GM12878 (cell line): ENCODE data around the gene DNAJC27. TPM values are rescaled to one million over a fixed set of nuclear protein-coding genes. Genes with fewer than 3 reads are reported as not detected.
A peak's percentile ranks its signal among the peaks of the same experiment; 100 is the strongest.

Experiments used
- BCL11A ChIP-seq: IDR thresholded peaks from 2 replicates; pipeline ENCODE4 v1.6.1; 2011; ENCODE audit warnings: low read depth, low read length
- BMI1 ChIP-seq: fragments of 450-650 bp; IDR thresholded peaks from 2 replicates; pipeline ENCODE4 v1.6.1; 2016; ENCODE audit warnings: mild to moderate bottlenecking, moderate library complexity, borderline replicate concordance
- BRCA1 ChIP-seq: IDR thresholded peaks from 2 replicates; pipeline ENCODE4 v1.6.1; 2011; ENCODE audit warnings: low read depth, low read length, improper control_type of control experiment
- MYB ChIP-seq: fragments of 150-350 bp; IDR thresholded peaks from 2 replicates; pipeline ENCODE4 v1.6.1; 2014; ENCODE audit warnings: mild to moderate bottlenecking, low read depth, low read length, borderline replicate concordance
- NFYA ChIP-seq: IDR thresholded peaks from 2 replicates; pipeline ENCODE4 v1.6.1; 2011; ENCODE audit warnings: low read depth, mild to moderate bottlenecking, low read length, improper control_type of control experiment, borderline replicate concordance
- POLR2A ChIP-seq: IDR thresholded peaks from 2 replicates; pipeline ENCODE4 v1.6.1; 2011; ENCODE audit warnings: low read depth, mild to moderate bottlenecking, low read length
- RB1 ChIP-seq: fragments of 450-650 bp; formaldehyde crosslinking; IDR thresholded peaks from 2 replicates; pipeline ENCODE4 v1.6.1; 2017; ENCODE audit warnings: mild to moderate bottlenecking, borderline replicate concordance
- SUPT20H ChIP-seq: IDR thresholded peaks from 2 replicates; pipeline ENCODE4 v1.6.1; 2011; ENCODE audit warnings: low read depth, mild to moderate bottlenecking, low read length, moderate library complexity, borderline replicate concordance; ENCODE audit not compliant: control insufficient read depth
- ZNF207 ChIP-seq: fragments of 450-650 bp; IDR thresholded peaks from 2 replicates; pipeline ENCODE4 v1.6.1; 2014; ENCODE audit warnings: antibody characterized with exemption, mild to moderate bottlenecking, borderline replicate concordance
- ZNF274 ChIP-seq: IDR thresholded peaks from one replicate; pipeline ENCODE4 v1.8.0; 2011; ENCODE audit not compliant: insufficient read length, insufficient read depth
- ZNF622 ChIP-seq: fragments of 450-650 bp; IDR thresholded peaks from 2 replicates; pipeline ENCODE4 v1.6.1; 2017; ENCODE audit warnings: mild to moderate bottlenecking, inconsistent platforms
- polyA plus RNA-seq, 11 experiments: library from polyadenylated mRNA; depleted of rRNA in 4 of 11; unstranded in 6 of 11; stranded (reverse) in 5 of 11; fragments of >200 nt; fragmentation: Nextera tagmentation in 4 of 11; fragmentation: Illumina TruSeq in 1 of 11; extraction: Ambion mirVana in 4 of 11; extraction: Trizol in 1 of 11; gene quantifications; 1 replicate in 1 of 11; 2 replicates in 10 of 11; pipeline versions ENCODE4 v1.2.1 to v1.2.3, GENCODE V29; 2011 to 2016; ENCODE audit warnings: inconsistent platforms in 2 of 11, missing spikeins in 2 of 11, low read depth in 1 of 11
- total RNA-seq, 4 experiments: library from RNA; depleted of rRNA in 3 of 4; stranded (reverse); fragments of >200 nt in 3 of 4; fragmentation: Illumina TruSeq in 1 of 4; extraction: Trizol in 1 of 4; gene quantifications; 2 replicates each; pipeline versions ENCODE4 v1.2.1 to v1.2.3, GENCODE V29; 2013 to 2021
- TF ChIP-seq, protein P1 (sequence below): fragments of 450-650 bp; IDR thresholded peaks from 2 replicates; pipeline ENCODE4 v1.6.1; 2017; ENCODE audit warnings: mild to moderate bottlenecking, moderate library complexity
- TF ChIP-seq, protein P2 (sequence below): fragments of 450-650 bp; formaldehyde crosslinking; IDR thresholded peaks from 2 replicates; pipeline ENCODE4 v1.4.0; 2020; ENCODE audit warnings: mild to moderate bottlenecking, moderate library complexity
- TF ChIP-seq, protein P3 (sequence below): IDR thresholded peaks from 2 replicates; pipeline ENCODE4 v1.6.1; 2011; ENCODE audit warnings: low read depth, mild to moderate bottlenecking, low read length, moderate library complexity, borderline replicate concordance; ENCODE audit errors: extremely low read depth
- TF ChIP-seq, protein P4 (sequence below): IDR thresholded peaks from 2 replicates; pipeline ENCODE4 v1.6.1; 2011; ENCODE audit warnings: borderline replicate concordance, low read depth, mild to moderate bottlenecking, moderate library complexity, mixed read lengths, low read length; ENCODE audit not compliant: insufficient read depth; ENCODE audit errors: extremely low read length
- TF ChIP-seq, protein P5 (sequence below): fragments of 450-650 bp; IDR thresholded peaks from 2 replicates; pipeline ENCODE4 v1.6.1; 2017; ENCODE audit warnings: mild to moderate bottlenecking, moderate library complexity

DNAJC27 gene
- total and polyA plus RNA-seq, 10 of the 15 experiments (the other 5 are each of a cell fraction or from before 2014, with no cell fraction given): 0.95 to 9.6 (median 3.7) TPM

DNA sequence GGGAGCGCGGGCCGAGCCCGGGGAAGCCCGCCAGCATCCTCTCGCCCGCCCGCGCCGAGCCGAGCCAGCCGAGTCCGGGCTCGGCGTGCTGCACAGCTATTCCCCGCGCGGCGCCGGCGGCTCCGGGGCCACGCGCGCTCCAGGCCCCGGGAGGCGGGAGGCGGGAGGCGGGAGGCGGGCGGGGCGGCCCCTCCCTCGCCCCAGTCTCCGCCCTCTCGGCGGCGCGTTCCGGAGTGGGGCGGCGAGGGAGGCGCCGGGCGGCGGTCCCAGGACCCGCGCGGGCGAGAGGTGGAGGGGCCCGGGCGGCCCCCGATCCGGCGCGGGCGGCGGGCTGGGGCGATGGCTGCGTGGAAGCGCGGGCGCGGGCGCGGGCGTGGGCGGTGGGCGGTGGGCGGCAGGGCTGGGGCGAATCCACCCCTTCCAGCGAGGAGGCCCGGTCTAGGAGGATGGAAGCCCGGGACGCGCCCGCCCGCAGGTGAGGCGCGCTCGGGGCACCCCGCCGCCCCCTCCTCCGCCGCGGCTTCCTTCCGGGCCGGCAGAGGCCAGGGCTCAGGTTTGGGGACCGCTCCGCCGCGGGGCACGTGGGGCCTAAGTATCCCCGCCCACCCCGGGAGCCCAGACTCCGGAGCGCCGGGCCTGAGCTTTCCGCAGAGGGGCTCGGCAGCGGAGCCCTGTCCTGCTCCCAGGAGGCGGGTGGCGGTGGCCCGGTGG, 51.5 kb downstream of the DNAJC27 start, which contains the start of gene ADCY3 (continued):
- TF ChIP-seq, protein P1, sequence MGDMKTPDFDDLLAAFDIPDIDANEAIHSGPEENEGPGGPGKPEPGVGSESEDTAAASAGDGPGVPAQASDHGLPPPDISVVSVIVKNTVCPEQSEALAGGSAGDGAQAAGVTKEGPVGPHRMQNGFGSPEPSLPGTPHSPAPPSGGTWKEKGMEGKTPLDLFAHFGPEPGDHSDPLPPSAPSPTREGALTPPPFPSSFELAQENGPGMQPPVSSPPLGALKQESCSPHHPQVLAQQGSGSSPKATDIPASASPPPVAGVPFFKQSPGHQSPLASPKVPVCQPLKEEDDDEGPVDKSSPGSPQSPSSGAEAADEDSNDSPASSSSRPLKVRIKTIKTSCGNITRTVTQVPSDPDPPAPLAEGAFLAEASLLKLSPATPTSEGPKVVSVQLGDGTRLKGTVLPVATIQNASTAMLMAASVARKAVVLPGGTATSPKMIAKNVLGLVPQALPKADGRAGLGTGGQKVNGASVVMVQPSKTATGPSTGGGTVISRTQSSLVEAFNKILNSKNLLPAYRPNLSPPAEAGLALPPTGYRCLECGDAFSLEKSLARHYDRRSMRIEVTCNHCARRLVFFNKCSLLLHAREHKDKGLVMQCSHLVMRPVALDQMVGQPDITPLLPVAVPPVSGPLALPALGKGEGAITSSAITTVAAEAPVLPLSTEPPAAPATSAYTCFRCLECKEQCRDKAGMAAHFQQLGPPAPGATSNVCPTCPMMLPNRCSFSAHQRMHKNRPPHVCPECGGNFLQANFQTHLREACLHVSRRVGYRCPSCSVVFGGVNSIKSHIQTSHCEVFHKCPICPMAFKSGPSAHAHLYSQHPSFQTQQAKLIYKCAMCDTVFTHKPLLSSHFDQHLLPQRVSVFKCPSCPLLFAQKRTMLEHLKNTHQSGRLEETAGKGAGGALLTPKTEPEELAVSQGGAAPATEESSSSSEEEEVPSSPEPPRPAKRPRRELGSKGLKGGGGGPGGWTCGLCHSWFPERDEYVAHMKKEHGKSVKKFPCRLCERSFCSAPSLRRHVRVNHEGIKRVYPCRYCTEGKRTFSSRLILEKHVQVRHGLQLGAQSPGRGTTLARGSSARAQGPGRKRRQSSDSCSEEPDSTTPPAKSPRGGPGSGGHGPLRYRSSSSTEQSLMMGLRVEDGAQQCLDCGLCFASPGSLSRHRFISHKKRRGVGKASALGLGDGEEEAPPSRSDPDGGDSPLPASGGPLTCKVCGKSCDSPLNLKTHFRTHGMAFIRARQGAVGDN: no peak
- TF ChIP-seq POLR2A: peak; percentile 49; the same call in 1 of the 2 replicates
- TF ChIP-seq, protein P2, sequence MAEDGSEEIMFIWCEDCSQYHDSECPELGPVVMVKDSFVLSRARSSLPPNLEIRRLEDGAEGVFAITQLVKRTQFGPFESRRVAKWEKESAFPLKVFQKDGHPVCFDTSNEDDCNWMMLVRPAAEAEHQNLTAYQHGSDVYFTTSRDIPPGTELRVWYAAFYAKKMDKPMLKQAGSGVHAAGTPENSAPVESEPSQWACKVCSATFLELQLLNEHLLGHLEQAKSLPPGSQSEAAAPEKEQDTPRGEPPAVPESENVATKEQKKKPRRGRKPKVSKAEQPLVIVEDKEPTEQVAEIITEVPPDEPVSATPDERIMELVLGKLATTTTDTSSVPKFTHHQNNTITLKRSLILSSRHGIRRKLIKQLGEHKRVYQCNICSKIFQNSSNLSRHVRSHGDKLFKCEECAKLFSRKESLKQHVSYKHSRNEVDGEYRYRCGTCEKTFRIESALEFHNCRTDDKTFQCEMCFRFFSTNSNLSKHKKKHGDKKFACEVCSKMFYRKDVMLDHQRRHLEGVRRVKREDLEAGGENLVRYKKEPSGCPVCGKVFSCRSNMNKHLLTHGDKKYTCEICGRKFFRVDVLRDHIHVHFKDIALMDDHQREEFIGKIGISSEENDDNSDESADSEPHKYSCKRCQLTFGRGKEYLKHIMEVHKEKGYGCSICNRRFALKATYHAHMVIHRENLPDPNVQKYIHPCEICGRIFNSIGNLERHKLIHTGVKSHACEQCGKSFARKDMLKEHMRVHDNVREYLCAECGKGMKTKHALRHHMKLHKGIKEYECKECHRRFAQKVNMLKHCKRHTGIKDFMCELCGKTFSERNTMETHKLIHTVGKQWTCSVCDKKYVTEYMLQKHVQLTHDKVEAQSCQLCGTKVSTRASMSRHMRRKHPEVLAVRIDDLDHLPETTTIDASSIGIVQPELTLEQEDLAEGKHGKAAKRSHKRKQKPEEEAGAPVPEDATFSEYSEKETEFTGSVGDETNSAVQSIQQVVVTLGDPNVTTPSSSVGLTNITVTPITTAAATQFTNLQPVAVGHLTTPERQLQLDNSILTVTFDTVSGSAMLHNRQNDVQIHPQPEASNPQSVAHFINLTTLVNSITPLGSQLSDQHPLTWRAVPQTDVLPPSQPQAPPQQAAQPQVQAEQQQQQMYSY (CRISPR knock-in tag): no peak
- no peak for TF ChIP-seq BCL11A
- no peak for TF ChIP-seq NFYA
- TF ChIP-seq, protein P3, sequence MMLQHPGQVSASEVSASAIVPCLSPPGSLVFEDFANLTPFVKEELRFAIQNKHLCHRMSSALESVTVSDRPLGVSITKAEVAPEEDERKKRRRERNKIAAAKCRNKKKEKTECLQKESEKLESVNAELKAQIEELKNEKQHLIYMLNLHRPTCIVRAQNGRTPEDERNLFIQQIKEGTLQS: peak; percentile 36; the same call in 1 of the 2 replicates
- no peak for TF ChIP-seq ZNF622
- no peak for TF ChIP-seq ZNF207
- TF ChIP-seq, protein P4, sequence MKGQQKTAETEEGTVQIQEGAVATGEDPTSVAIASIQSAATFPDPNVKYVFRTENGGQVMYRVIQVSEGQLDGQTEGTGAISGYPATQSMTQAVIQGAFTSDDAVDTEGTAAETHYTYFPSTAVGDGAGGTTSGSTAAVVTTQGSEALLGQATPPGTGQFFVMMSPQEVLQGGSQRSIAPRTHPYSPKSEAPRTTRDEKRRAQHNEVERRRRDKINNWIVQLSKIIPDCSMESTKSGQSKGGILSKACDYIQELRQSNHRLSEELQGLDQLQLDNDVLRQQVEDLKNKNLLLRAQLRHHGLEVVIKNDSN: peak; percentile 82
- no peak for TF ChIP-seq ZNF274
- TF ChIP-seq RB1: no peak
- TF ChIP-seq SUPT20H: no peak
- TF ChIP-seq BRCA1: no peak
- TF ChIP-seq, protein P5, sequence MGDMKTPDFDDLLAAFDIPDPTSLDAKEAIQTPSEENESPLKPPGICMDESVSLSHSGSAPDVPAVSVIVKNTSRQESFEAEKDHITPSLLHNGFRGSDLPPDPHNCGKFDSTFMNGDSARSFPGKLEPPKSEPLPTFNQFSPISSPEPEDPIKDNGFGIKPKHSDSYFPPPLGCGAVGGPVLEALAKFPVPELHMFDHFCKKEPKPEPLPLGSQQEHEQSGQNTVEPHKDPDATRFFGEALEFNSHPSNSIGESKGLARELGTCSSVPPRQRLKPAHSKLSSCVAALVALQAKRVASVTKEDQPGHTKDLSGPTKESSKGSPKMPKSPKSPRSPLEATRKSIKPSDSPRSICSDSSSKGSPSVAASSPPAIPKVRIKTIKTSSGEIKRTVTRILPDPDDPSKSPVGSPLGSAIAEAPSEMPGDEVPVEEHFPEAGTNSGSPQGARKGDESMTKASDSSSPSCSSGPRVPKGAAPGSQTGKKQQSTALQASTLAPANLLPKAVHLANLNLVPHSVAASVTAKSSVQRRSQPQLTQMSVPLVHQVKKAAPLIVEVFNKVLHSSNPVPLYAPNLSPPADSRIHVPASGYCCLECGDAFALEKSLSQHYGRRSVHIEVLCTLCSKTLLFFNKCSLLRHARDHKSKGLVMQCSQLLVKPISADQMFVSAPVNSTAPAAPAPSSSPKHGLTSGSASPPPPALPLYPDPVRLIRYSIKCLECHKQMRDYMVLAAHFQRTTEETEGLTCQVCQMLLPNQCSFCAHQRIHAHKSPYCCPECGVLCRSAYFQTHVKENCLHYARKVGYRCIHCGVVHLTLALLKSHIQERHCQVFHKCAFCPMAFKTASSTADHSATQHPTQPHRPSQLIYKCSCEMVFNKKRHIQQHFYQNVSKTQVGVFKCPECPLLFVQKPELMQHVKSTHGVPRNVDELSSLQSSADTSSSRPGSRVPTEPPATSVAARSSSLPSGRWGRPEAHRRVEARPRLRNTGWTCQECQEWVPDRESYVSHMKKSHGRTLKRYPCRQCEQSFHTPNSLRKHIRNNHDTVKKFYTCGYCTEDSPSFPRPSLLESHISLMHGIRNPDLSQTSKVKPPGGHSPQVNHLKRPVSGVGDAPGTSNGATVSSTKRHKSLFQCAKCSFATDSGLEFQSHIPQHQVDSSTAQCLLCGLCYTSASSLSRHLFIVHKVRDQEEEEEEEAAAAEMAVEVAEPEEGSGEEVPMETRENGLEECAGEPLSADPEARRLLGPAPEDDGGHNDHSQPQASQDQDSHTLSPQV: no peak
- TF ChIP-seq MYB: no peak
- no peak for TF ChIP-seq BMI1
